ENCODE results near the gene FBXW11.

- TF ChIP-seq CTCF (IDR thresholded peaks at IDR 0.05; ENCODE audit: insufficient read depth, low read depth, low read length): no peak
- TF ChIP-seq EZH2 (IDR thresholded peaks at IDR 0.05; ENCODE audit: insufficient read depth, low read length): no peak
Measured at GRCh38 chr5:171813813-171814490, 192.5 kb downstream of the FBXW11 start.

Measured in astrocyte (in vitro differentiated cells and primary cell).